ENCODE results near the gene SF3B3.
A peak's percentile ranks its signal among the peaks of the same experiment; 100 is the strongest.
"Not testable (repeated sequence)": the region's sequence is repeated elsewhere in the genome, so short reads cannot be mapped to it uniquely, and the experiment has no call there.

Gene SF3B3

DNA sequence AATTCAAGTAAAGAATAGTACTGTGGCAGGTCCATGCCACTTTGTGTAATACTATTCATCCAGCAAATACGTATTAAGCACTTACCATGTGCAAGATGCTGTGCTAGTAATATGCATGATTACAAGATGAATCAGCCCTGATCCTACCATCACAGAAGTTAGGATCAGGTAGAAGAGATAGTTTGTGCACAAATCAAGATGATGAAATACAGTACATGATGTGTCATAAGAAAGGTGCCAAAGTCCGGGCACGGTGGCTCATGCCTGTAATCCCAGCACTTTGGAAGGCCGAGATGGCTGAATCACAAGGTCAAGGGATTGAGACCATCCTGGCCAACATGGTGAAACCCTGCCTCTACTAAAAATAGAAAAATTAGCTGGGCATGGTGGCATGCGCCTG is 11.2 kb upstream of the SF3B3 start:
- no peak for DNase-seq

DNA sequence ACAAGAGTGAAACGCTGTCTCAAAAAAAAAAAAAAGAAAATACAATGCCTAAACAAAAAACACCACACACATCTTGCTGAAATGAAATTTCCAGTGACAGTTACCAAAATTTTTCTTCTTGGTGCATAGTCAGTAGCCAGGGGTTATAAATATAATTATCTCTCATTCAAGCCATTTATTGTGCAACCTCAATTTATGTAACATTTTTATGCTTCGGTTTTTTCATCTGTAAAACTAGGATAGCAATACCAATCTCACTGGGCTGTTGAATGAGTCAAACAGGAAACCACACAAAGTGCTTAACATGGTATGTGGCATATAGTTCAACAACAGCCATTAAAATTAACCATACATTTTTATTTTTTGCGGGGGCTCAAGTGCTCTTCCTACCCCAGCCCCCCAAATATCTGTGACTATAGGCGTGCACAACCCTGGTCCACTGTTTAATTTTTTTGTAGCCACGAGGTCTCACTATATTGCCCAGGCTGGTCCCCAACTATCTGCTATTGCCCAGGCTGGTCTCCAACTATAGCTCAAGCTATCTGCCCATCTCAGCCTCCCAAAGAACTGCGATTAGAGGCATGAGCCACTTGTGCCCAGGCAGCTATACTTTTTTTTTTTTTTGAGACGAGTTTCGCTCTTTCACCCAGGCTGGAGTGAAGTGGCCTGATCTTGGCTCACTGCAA is 2.9 kb upstream of the SF3B3 start:
- DNase-seq, result no peak

DNA sequence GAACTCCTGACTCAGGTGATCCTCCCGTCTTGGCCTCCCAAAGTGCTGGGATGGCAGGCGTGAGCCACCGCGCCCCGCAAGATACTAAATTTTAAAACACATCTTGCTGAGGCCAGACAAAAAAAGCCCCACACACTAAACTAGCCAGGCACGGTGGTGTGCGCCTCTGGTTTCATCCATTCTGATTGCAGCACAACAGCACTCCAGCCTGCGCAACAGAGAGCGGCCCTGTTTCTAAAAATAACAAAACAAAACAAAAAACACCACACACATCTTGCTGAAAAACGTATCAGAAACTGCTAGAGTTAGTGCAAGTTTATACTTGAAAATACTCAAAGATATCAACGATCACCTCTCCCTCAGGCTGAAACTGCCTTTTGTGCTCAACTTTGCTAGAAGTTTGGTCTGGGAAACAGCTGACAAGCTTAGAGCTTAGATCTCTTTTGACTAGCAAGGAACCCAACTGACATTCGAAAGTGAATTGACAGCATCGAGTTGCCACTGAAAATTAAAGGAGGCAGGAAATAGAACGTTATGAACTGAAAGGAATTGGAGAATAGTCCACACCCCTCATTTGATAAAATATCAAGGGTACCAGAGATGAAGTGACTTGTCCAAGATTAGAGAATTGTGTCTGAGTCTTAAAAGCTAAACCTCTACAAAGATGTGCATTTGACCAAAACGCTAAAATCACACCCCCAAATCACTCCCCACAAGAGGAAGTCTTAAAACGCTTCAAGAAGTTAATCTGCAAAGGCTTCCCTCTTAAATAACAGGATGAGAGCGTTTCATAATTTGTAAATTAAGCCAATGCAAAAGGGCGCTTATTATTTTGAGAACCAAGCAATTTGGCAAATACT is 1.2 kb upstream of the SF3B3 start:
- DNase-seq, result peak in 1 of 3 experiments; percentile 34

DNA sequence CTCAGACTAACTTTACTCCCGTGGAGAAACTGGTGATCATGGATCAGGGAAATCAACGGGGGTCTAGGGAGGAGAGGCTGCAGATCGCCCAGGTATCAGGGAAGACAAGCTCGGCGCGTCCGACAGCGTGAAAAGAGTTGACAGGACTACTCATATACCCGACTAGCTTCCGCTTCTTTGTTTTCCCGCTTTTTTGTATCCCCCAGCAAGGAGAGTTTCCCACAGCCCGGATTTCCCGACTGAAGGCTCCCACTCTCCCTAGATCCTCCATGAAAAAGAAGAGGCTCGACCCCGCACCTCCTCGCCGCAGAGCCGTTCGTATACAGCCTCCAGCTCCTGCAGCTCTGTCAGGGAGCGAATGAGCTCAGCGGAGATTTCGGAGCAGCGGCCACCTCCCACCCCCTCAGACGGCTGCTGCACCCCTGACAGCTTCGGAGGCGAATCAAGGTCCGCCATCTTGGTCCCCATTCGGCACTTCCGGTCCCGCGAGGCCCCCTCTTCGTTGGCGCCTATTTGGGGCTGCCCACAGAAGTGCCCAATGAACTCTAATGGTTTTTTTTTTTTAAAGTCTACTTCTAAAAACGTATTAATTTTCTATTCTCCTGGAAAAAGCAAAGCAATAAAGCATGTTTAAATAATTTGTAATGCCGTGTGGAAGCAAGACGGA is 407 bp upstream of the SF3B3 start, which contains the start of gene COG4:
COG4 (minus strand) TSS at position 479 of the 667 bp plus-strand sequence; CDS start at position 468, 11 bp downstream.
- DNase-seq, result peak; percentile 73 to 96 (median 86)

DNA sequence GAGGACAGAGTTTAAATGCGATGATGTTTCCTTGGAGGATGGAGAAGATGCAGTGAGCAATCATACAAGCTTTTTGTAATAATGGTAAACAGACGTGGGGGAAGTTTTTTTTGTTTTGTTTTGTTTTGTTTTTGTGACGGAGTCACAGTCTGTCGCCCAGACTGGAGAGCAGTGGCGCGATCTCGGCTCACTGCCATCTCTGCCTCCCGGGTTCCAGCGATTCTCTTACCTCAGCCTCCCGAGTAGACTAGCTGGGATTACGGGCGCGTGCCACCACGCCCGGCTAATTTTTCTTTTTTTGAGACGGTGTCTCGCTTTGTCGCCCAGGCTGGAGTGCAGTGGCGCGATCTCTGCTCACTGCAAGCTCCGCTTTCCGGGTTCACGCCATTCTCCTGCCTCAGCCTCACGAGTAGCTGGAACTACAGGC is 796 bp downstream of the SF3B3 start:
- peak in 1 of 3 experiments; percentile 33 for DNase-seq

DNA sequence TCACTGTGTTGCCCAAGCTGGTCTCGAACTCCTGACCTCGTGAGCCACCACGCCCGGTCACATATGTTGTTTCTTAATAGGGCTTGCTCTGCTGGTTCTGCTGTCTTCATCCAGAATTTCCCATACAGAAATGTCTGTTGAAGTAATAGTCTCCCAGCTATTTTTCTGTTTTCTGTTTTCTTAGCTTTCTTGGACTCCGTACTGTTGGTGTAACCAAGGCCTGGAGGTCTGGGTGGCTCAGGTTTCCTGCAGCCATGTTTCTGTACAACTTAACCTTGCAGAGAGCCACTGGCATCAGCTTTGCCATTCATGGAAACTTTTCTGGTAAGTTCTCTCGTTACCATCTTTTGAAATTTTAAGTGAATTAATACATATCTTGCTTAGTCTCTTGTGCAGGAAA is 2.8 kb downstream of the SF3B3 start:
- no peak for DNase-seq

DNA sequence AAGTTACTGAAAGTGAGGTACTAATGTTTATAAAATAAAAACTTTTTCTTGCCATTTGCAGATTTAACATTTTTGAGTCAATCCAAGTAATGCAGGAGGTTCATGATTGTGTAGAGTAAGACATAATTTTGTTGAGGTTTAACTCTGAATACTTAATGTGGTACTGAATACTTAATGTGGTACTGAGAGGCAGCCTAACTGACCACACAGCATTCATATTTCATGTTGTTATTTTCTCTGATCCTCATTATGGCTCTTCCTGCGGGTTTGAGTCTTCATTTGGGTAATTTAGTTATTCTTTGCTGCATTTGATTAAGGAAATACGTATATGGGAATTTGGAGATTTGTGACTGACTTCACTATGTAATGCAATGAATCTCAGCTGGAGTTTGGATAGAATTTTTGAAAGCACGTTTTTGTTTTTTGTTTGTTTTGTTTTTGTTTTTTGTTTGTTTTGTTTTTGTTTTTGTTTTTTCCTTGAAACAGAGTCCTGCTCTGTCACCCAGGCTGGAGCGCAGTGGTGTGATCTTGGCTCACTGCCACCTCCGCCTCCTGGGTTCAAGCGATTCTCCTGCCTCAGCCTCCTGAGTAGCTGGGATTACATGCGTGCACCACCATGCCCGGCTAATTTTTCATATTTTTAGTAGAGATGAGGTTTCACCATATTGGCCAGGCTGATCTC is 3.8 kb downstream of the SF3B3 start:
- no peak for DNase-seq

DNA sequence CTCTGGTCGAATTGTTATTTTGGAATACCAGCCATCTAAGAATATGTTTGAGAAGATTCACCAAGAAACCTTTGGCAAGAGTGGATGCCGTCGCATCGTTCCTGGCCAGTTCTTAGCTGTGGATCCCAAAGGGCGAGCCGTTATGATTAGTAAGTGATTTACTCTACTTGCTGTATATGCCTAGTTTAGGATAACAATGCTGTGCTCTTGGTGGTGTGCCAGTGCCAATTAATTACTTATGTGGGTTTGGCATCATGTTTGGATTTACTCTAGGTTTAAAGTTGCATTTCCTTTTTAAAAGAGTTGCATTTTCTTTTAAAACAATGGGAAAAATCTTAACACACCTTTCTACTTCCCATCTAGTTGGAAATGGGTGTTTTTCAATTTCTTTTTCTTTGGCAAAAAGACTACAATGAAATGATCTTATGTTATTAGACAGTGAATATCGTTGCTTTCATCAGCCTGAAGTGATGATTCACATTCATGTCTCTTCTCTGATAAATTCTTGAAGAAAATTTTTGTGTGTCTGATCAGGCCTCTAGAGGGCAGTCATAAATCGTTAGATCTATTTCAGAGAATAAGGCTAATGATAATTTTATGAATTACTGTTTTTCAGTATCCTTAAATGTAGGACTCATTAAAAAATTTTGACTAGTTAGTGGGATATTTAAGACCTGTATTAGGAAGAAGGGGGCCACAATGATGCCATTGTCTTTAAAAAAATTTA is 5.6 kb downstream of the SF3B3 start:
- DNase-seq, result peak in 1 of 3 experiments; percentile 35

DNA sequence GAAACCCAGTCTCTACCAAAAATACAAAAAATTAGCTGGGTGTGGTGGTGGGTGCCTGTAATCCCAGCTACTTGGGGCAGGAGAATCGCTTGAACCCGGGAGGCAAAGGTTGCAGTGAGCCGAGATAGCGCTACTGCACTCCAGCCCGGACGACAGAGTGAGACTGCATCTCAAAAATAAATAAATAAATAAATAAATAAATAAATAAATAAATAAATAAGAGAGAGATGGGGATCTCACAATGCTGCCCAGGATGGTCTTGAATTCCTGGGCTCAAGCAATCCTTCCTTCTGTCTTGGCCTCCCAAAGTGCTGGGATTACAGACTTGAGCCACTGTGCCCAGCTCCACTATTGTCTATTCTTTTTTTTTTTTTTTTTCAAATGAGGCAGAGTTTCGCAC is 6.3 kb downstream of the SF3B3 start:
- not testable (repeated sequence) for DNase-seq

DNA sequence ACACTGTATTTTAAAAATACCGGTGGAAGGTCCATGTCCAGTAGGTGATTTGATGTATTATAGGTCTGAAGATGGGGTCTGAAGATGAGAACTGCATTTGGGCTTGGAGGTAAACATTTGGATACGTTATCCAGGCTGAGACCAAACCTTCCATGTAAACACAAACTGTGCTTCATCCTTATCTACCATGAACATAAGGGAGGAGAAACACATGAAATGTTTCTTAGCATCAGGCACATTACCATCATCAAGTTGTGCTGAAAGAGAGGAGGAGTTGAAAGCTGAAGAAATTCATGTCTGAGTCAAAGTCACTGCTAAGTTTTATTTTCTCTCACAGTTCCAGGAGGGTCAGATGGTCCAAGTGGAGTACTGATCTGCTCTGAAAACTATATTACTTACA is 11.4 kb downstream of the SF3B3 start:
- DNase-seq, result no peak

DNA sequence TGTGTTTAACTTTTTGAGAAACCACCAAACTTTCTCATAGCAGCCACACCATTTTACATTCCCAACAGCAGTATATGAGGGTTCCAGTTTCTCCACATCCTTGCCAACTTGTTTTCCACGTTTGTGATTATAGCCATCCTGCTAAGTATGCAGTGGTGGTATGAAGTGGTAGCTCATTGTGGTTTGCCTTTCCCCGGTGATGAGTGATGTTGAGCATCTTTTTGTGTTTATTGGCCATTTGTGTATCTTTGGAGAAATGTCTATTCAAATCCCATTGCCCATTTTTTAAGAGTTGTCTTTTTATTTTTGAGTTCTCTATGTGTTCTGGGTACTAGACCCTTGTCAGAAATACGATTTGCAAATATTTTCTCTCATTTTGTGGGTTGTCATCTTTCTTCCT is 17.4 kb downstream of the SF3B3 start:
- DNase-seq, result no peak

DNA sequence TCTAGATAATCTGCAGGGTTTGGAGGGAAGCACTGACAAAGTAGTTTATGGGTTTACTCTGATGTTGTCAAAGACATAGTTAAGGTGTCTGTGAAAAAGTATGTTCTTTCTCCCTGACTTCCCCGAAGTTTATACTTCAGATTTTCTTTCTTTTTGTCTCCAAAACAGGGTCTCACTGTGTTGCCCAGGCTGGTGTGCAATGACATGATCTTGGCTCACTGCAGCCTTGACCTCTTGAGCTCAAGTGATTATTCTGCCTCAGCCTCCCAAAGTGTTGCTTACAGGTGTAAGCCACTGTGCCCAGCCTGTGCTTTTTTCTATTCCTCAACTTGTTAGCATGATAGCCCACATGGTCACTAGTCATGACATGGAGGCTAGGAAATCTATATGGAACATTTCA is 20.9 kb downstream of the SF3B3 start:
- DNase-seq, result no peak

DNA sequence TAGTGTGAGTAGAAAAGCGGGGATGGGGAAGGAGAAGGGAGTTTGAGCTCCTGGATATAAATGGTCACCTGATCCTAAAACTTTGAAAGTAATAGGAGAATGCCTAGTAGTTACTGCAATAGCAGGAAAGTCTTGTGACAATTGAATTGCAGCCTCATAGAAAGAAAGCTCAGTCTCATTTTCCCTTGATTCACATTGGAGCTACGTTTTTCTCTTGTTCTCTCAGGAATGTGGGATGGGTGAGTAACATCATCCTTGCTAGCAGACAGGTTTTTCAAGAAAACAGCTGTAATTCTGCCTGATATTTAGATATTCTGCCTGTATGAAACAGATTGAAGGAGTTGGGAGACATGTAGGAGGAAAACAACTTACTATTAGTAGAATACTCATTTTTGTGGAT is 25.3 kb downstream of the SF3B3 start:
- no peak for DNase-seq

DNA sequence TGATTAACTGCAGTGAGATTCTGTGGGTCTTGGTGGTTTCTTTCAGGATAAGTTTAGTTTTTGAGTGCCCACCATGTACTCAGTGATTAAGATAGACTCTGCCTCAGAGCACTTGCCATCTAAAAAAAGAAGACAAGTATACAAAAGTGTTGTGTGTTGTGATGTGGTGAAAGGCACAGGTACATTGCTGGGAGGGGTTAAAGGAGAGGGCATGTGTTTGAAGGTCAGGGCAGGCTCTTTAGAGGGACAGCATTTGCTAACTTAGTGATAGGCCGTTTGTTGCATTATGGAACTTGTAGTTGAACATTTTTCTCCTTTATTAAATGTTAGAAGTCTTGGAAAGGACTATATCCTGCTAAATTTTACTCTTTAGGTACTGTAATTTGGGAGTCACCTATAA is 26.5 kb downstream of the SF3B3 start:
- DNase-seq, result no peak

DNA sequence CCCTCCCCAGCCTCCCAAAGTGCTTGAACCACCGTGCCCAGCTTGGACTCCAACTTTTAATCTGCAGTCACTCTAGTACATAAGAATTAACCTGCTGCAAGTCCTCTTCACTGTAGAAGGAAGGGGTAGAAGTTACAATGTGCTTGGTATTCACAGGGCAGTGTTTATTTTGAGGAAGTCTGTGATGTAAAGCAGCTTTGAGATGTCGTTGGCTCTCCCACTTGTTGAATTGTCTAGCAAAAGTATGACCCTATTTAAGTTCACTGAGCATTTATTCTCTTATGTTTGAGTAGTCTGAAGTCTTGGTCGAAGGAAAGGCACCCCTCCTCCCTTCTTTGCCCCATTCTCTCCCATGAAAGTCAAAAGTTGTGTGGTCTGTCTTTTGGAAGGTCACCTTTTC is 28.2 kb downstream of the SF3B3 start:
- DNase-seq, result no peak

DNA sequence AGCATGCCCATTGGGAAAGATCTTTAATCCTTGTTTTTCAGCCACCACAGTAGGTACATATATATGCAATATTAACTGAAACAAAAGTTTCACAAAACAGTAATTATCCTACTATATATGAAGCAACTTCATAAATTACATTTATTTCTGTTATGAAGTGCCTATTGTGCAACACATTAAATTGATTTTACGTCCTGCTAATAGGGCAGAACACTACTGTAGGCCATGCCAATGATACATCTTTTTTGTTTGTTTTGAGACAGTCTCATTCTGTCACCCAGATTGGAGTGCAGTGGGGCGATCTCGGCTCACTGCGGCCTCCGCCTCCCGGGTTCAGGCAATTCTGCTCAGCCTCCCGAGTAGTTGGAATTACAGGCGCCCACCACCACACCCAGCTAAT is 29.1 kb downstream of the SF3B3 start:
- no peak for DNase-seq

DNA sequence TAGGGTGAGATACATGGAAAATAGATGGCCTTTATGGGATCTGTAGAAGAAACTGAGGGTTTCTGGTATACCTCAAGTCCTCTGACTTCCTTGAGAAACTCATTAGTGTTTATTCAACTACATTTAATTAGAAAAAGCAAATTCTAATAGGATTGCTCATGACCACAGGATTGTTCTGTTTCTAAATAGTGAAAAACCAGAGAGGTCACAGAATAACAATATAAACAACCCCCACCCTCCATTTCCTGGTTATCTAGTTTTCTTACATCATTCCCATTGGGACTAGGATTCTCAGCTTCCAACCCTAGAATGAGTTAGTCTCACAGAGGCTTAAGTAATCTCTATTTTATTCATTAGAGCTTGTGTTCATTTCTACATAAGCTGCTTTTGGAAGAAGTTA is 30.0 kb downstream of the SF3B3 start:
- DNase-seq, result no peak

DNA sequence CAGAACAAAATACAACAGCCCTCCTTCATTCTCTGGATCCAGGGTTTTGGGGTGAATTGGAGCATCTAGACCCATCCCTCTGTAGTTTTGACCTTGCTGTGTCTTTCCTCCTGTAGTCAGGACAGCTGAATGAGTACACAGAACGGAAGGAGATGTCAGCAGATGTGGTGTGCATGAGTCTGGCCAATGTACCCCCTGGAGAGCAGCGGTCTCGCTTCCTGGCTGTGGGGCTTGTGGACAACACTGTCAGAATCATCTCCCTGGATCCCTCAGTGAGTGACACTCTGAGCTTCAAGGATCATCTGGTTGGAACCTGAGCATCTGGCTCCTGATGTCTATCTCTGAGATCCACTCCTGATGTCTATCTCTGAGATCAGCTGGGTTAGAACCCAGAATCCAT is 32.4 kb downstream of the SF3B3 start:
- DNase-seq, result no peak

DNA sequence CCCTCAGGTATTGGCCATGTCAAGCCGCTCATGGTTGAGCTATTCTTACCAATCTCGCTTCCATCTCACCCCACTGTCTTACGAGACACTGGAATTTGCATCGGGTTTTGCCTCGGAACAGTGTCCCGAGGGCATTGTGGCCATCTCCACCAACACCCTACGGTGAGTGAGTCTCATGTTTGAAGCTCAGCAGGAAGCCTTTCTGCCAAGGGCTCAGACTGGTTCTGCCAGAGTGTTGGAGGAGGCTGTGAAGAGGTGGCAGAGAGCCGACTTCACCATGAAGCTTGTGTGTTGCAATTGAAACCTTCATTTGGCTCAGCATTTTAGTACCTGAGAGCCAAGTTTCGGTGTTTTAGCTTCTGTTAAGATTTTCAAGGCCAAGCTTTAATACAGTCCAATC is 38.0 kb downstream of the SF3B3 start:
- DNase-seq, result no peak

DNA sequence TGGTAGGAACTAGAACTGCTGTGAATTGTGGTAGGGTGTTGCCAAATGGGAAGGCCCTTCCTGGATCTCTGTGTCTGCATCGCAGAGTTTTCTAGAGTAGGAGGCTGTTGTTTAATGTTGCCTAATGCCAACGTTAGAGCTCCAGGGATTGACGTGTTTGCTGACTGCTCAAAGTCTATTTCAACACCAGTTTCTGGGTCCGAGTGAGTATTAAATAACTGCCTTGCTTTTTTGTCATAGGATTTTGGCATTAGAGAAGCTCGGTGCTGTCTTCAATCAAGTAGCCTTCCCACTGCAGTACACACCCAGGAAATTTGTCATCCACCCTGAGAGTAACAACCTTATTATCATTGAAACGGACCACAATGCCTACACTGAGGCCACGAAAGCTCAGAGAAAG is 40.0 kb downstream of the SF3B3 start:
- no peak for DNase-seq

DNA sequence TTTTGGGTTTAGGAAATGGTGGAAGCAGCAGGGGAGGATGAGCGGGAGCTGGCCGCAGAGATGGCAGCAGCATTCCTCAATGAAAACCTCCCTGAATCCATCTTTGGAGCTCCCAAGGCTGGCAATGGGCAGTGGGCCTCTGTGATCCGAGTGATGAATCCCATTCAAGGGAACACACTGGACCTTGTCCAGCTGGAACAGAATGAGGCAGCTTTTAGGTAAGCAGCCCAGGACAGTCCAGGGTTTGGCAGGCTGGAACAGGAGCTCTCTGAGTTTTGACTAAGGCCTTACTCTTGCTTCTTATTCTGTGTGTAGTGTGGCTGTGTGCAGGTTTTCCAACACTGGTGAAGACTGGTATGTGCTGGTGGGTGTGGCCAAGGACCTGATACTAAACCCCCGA is 41.4 kb downstream of the SF3B3 start:
- no peak for DNase-seq

DNA sequence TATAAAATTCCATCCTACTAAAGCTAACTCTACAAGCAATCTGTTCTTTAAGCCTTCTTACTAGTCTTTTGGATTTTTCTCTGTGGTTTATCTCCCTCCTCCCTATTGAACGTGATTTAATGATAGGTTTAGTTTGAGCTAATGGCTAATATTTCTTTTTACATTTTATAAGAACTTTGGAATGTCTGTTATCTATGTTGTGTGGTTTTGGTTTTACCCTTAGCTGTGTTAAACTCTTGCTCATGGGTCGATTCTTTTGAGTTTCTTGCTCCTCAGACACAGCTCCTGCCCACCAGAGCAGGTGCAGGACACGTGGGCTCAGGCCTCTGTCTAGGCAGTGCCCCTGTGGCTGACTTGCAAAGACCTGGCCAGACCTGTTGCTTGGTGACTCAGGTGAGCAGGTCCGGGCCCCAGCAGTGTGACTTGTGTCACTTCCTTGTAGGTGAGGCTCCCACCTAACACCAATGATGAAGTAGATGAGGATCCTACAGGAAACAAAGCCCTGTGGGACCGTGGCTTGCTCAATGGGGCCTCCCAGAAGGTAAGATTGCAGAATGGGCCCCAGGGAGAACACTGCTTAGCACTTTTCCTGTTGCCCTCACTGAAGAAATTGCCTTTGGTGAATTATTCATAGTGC is 45.1 kb downstream of the SF3B3 start:
- DNase-seq, result no peak
